Osteocyte (in vitro differentiated cells): ENCODE data around the gene DSP. TPM values are rescaled to one million over a fixed set of nuclear protein-coding genes. Genes with fewer than 3 reads are reported as not detected.

ENCODE experiments used
- DNase-seq: peaks from one replicate; pipeline ENCODE4 v3.0.0; 2021; ENCODE audit warnings: mixed read lengths; ENCODE audit not compliant: unreplicated experiment; ENCODE audit errors: extremely low spot score
- H3K27ac Mint-ChIP-seq: one replicate; pipeline ENCODE4 v1.8.0; 2021; ENCODE audit warnings: mild to moderate bottlenecking, mixed read lengths; ENCODE audit not compliant: unreplicated experiment
- H3K27me3 Mint-ChIP-seq: one replicate; pipeline ENCODE4 v1.8.0; 2021; ENCODE audit warnings: mixed read lengths; ENCODE audit not compliant: unreplicated experiment
- H3K36me3 Mint-ChIP-seq: one replicate; pipeline ENCODE4 v1.8.0; 2021; ENCODE audit warnings: mixed read lengths; ENCODE audit not compliant: unreplicated experiment
- H3K4me1 Mint-ChIP-seq: one replicate; pipeline ENCODE4 v1.8.0; 2021; ENCODE audit warnings: mixed read lengths; ENCODE audit not compliant: unreplicated experiment
- H3K4me3 Mint-ChIP-seq: one replicate; pipeline ENCODE4 v1.8.0; 2021; ENCODE audit warnings: mild to moderate bottlenecking, moderate library complexity, mixed read lengths; ENCODE audit not compliant: unreplicated experiment
- H3K9me3 Mint-ChIP-seq: one replicate; pipeline ENCODE4 v1.8.0; 2021; ENCODE audit warnings: mixed read lengths; ENCODE audit not compliant: unreplicated experiment
- total RNA-seq: library from RNA; stranded (reverse); gene quantifications from 2 replicates; pipeline ENCODE4 v1.2.1, GENCODE V29; 2021
- TF ChIP-seq, protein P1 (sequence below): fragments of 200-600 bp; sonication (generic); IDR thresholded peaks from 2 replicates; pipeline ENCODE4 v1.5.0; 2021; ENCODE audit warnings: antibody characterized with exemption, mild to moderate bottlenecking, moderate library complexity

DSP gene
- total RNA-seq, 1 donor from 2014 or later = 124 TPM

DNA sequence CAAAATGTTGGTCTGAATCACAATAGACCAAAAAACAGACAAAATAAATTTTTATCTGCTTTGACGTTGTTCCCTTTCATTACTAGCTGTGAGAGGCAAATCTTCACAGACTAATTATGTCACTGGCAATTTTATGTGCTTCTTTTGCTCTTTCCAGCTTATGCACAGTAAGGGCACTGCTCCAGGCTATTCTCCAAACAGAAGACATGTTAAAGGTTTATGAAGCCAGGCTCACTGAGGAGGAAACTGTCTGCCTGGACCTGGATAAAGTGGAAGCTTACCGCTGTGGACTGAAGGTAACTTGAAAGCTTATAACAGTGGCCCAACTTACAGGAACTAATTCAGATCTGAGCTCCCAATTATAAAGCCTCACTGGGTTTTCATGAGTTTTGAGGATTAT lies 33.0 kb downstream of the DSP start:
- TF ChIP-seq, protein P1, sequence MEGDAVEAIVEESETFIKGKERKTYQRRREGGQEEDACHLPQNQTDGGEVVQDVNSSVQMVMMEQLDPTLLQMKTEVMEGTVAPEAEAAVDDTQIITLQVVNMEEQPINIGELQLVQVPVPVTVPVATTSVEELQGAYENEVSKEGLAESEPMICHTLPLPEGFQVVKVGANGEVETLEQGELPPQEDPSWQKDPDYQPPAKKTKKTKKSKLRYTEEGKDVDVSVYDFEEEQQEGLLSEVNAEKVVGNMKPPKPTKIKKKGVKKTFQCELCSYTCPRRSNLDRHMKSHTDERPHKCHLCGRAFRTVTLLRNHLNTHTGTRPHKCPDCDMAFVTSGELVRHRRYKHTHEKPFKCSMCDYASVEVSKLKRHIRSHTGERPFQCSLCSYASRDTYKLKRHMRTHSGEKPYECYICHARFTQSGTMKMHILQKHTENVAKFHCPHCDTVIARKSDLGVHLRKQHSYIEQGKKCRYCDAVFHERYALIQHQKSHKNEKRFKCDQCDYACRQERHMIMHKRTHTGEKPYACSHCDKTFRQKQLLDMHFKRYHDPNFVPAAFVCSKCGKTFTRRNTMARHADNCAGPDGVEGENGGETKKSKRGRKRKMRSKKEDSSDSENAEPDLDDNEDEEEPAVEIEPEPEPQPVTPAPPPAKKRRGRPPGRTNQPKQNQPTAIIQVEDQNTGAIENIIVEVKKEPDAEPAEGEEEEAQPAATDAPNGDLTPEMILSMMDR = no peak
- peak overlapping the region; percentile 40 for H3K27ac Mint-ChIP-seq

DNA sequence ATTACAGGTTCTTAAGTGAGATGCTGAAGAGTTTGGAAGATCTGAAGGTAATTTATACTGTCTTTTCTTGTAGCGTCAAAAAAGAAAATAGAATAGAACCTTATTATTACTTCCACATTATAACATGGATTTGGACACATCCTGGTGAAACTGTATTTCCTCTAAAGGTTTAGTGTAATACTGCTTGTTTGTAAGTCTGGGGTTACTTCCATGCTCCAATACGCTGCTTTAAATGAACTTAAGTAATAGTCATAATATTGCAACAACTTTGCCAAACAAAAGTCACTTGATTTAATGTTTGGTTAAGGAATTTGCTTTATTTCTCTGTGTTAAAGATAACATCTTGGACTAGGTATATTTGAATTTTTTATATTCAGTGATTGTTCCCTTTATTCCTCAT lies 37.0 kb downstream of the DSP start:
- Mint-ChIP-seq H3K36me3 (peaks cover 57% of the 10 kb centered on the region), H3K27ac (no peak overlapping the region), H3K4me3 (no peak overlapping the region), H3K4me1 (peaks cover 1% of the 10 kb centered on the region), H3K27me3 (no peaks in the 10 kb centered on the region), H3K9me3 (no peaks in the 10 kb centered on the region)
- TF ChIP-seq, protein P1 = no peak
- DNase-seq = no peak

More for the DNA sequence above, 33.0 kb downstream of the DSP start:
- Mint-ChIP-seq H3K4me3 (no peak overlapping the region), H3K9me3 (no peaks in the 10 kb centered on the region), H3K4me1 (peaks cover 1% of the 10 kb centered on the region), H3K36me3 (peaks cover 66% of the 10 kb centered on the region), H3K27me3 (no peaks in the 10 kb centered on the region)
- DNase-seq = no peak

DNA sequence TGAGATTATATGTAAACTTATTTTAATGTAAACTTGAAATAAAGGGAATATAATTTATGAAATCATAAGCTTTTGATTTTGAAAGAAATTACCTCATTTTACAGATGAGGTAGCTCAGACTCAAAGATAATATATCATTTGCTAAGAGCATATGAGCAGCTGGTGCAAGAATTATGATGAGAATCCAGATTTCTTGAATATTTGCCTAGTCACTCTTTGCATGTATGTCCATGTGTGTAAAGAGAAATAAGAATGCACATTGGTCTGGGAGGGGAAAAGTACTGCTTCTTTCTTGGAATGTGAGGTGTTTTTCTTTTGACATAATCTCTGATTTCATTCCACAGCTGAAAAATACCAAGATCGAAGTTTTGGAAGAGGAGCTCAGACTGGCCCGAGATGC lies 37.5 kb downstream of the DSP start:
- Mint-ChIP-seq H3K4me3 (no peak overlapping the region), H3K4me1 (no peaks in the 10 kb centered on the region), H3K9me3 (no peaks in the 10 kb centered on the region), H3K36me3 (peaks cover 57% of the 10 kb centered on the region), H3K27ac (no peak overlapping the region), H3K27me3 (no peaks in the 10 kb centered on the region)
- DNase-seq = no peak
- TF ChIP-seq, protein P1 = no peak

DNA sequence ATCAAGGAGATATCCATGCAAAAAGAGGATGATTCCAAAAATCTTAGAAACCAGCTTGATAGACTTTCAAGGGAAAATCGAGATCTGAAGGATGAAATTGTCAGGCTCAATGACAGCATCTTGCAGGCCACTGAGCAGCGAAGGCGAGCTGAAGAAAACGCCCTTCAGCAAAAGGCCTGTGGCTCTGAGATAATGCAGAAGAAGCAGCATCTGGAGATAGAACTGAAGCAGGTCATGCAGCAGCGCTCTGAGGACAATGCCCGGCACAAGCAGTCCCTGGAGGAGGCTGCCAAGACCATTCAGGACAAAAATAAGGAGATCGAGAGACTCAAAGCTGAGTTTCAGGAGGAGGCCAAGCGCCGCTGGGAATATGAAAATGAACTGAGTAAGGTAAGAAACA lies 38.4 kb downstream of the DSP start:
- Mint-ChIP-seq H3K36me3 (peaks cover 64% of the 10 kb centered on the region), H3K4me3 (no peak overlapping the region), H3K9me3 (no peaks in the 10 kb centered on the region), H3K27me3 (no peaks in the 10 kb centered on the region), H3K27ac (no peak overlapping the region), H3K4me1 (no peaks in the 10 kb centered on the region)
- no peak for DNase-seq
- TF ChIP-seq, protein P1 = no peak

DNA sequence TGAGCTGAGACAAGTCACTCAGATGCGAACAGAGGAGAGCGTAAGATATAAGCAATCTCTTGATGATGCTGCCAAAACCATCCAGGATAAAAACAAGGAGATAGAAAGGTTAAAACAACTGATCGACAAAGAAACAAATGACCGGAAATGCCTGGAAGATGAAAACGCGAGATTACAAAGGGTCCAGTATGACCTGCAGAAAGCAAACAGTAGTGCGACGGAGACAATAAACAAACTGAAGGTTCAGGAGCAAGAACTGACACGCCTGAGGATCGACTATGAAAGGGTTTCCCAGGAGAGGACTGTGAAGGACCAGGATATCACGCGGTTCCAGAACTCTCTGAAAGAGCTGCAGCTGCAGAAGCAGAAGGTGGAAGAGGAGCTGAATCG lies 39.1 kb downstream of the DSP start:
- no peaks in the 10 kb centered on the region for H3K9me3 Mint-ChIP-seq
- no peak overlapping the region for H3K27ac Mint-ChIP-seq
- peaks cover 64% of the 10 kb centered on the region for H3K36me3 Mint-ChIP-seq
- H3K27me3 Mint-ChIP-seq = no peaks in the 10 kb centered on the region
- TF ChIP-seq, protein P1 = no peak
- H3K4me1 Mint-ChIP-seq = no peaks in the 10 kb centered on the region
- no peak for DNase-seq
- H3K4me3 Mint-ChIP-seq = no peak overlapping the region
